Neural cell (in vitro differentiated cells): ENCODE measurements around the gene CATSPERD.

ENCODE experiments used
- CTCF ChIP-seq: fragments of 450-650 bp; IDR thresholded peaks from 2 replicates; pipeline ENCODE4 v1.5.1; 2014; ENCODE audit warnings: antibody characterized with exemption, mild to moderate bottlenecking, moderate library complexity; ENCODE audit not compliant: poor library complexity, severe bottlenecking
- EP300 ChIP-seq: fragments of 450-650 bp; conservative IDR thresholded peaks from 2 replicates; pipeline ENCODE4 v1.6.1; 2014; ENCODE audit warnings: antibody characterized with exemption, mild to moderate bottlenecking, moderate library complexity; ENCODE audit not compliant: poor library complexity, severe bottlenecking
- EZH2 ChIP-seq: fragments of 200-600, 300-800 bp; shearing (Covaris generic), sonication (generic); IDR thresholded peaks from 2 replicates; pipeline ENCODE4 v1.6.1; 2014; ENCODE audit warnings: antibody characterized with exemption, low read length, borderline replicate concordance, mild to moderate bottlenecking; ENCODE audit not compliant: insufficient read depth, poor library complexity, severe bottlenecking
- POLR2AphosphoS5 ChIP-seq: IDR thresholded peaks from 2 replicates; pipeline ENCODE4 v1.6.1; 2012

- TF ChIP-seq CTCF (no peak), EZH2 (no peak), EP300 (no peak), POLR2AphosphoS5 (no peak)
Measured at GRCh38 chr19:5775668-5776309, 55.4 kb downstream of the CATSPERD start.
